ENCODE results near the gene MTHFD1L. TPM values are rescaled to one million over a fixed set of nuclear protein-coding genes. Genes with fewer than 3 reads are reported as not detected.

MTHFD1L gene
- total RNA-seq, 4 donors from 2014 or later, result 4.7 to 45.9 (median 24.0) TPM

DNA sequence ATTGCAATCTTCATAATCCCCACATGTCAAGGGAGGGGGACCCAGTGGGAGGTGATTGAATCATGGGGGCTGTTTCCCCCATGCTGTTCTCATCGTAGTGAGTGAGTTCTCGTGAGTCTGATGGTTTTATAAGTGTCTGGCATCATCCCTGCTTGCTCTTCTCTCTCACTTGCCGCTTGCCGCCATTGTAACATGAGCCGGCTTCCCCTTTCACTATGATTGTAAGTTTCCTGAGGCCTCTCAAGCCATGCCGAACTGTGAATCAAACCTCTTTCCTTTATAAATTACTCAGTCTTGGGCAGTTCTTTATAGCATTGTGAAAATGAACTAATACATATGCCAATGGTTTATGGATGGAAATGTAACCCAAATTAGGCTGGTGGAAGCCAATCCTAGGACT, 264.8 kb downstream of the MTHFD1L start:
- TF ChIP-seq, protein P1, sequence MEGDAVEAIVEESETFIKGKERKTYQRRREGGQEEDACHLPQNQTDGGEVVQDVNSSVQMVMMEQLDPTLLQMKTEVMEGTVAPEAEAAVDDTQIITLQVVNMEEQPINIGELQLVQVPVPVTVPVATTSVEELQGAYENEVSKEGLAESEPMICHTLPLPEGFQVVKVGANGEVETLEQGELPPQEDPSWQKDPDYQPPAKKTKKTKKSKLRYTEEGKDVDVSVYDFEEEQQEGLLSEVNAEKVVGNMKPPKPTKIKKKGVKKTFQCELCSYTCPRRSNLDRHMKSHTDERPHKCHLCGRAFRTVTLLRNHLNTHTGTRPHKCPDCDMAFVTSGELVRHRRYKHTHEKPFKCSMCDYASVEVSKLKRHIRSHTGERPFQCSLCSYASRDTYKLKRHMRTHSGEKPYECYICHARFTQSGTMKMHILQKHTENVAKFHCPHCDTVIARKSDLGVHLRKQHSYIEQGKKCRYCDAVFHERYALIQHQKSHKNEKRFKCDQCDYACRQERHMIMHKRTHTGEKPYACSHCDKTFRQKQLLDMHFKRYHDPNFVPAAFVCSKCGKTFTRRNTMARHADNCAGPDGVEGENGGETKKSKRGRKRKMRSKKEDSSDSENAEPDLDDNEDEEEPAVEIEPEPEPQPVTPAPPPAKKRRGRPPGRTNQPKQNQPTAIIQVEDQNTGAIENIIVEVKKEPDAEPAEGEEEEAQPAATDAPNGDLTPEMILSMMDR (IDR thresholded peaks at IDR 0.05), result no peak
- no peak for DNase-seq (ENCODE audit: low spot score)
- no peak for ATAC-seq (ENCODE audit: low FRiP score)

GRCh38 chr6:151131324-151132007, 266.0 kb downstream of the MTHFD1L start:
- TF ChIP-seq, protein P1 (IDR thresholded peaks at IDR 0.05), result no peak
- ATAC-seq (ENCODE audit: low FRiP score) (no peak), DNase-seq (ENCODE audit: low spot score) (no peak)

- DNase-seq (ENCODE audit: low spot score) (no peak), ATAC-seq (ENCODE audit: low FRiP score) (peak; percentile 58)
- TF ChIP-seq, protein P1 (IDR thresholded peaks at IDR 0.05), result no peak
These were observed 270.7 kb downstream of the MTHFD1L start for GRCh38 chr6:151136141-151136755.

DNA sequence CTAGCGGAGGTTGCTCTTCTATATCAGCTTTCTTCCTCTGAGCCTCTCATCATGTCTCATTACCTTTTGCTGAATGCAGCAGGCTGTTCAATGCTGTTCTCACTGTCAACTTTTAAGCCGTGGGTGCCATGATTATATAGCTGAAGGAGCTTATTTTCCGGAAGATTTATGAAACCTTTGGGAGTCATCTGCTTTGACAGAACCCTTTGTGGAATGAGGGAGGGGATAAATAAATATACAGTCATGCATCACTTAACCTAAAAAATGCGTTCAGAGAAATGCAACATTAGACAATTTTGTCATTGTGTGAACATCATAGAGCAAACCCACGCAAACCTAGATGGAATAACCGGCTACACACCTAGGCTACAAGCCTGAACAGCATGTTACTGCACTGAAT, 272.0 kb downstream of the MTHFD1L start:
- ATAC-seq (ENCODE audit: low FRiP score) (no peak), DNase-seq (ENCODE audit: low spot score) (no peak)
- TF ChIP-seq, protein P1 (IDR thresholded peaks at IDR 0.05), result no peak

DNA sequence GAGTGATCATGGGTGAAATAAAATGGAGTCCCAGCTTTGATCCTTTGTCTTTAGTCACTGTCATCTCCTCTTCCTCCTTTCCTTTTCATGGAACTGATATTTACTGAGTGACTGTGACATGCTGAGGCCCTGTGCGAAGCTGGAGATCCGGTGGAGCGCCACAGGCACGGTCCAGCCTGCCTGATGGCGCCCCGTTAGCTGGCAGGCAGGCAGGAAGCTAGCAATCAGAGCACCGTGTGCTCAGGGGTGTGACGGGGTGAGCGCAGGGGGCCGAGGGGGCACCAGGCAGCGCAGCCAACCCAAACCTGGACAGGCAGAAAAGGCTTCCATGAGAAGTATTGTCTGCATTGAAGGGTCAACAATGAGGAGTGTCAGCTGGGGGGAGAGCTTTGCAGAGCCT, 274.0 kb downstream of the MTHFD1L start:
- TF ChIP-seq, protein P1 (IDR thresholded peaks at IDR 0.05), result no peak
- ATAC-seq (ENCODE audit: low FRiP score) (no peak), DNase-seq (ENCODE audit: low spot score) (no peak)

- no peak for DNase-seq (ENCODE audit: low spot score)
These were observed 275.3 kb downstream of the MTHFD1L start for GRCh38 chr6:151140767-151141166.

More at GRCh38 chr6:151140767-151141166, 275.3 kb downstream of the MTHFD1L start:
- TF ChIP-seq, protein P1 (IDR thresholded peaks at IDR 0.05), result no peak
- no peak for ATAC-seq (ENCODE audit: low FRiP score)
